Suppressor macrophage treated with lipopolysaccharide for 1 hour (primary cell): ENCODE data around the gene SPRR2B.
"Not testable (repeated sequence)": the region's sequence is repeated elsewhere in the genome, so short reads cannot be mapped to it uniquely, and the experiment has no call there.

ENCODE experiments used
- DNase-seq, 3 donors: peaks; one replicate each; pipeline ENCODE4 v3.0.0-alpha.2; 2020 to 2022

The SPRR2B gene

DNA sequence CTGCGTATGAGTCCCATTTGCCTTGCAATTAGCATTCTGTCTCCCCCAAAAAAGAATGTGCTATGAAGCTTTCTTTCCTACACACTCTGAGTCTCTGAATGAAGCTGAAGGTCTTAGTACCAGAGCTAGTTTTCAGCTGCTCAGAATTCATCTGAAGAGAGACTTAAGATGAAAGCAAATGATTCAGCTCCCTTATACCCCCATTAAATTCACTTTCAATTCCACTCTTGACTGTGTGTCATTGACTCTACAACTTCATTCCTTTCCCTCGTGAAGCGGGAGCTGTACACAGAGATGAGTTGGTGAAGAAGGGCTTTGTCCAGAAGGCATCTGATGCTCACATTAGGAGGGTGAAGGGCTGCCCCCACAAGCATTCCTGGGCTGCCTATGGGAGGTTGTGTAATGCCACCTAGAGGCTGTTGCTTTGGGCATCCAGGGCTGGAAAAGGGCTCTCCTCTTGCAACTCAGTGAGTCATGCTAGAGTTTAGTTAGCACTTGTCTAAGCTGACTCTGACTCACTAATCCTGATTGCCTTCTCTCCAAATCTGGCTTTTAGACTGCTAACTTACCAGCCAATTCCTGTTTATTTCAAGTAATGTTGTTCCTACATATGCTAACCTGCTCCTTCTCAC is 38.6 kb downstream of the SPRR2B start:
- peak; percentile 17 to 65 (median 36) for DNase-seq

DNA sequence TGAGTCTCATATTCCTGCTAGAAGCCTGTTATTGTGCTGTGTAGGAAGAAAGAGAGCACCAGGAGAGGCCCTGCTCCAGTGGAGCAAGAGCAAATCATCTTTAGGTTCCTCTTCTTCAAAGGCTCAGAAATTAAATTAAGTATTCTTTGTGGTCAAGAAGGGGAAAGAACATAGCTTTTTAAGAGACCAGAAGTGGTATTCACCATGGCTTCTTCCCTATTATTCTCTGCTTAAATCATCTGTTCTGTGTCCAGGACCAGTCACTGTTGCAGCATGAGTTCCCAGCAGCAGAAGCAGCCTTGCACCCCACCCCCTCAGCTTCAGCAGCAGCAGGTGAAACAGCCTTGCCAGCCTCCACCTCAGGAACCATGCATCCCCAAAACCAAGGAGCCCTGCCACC is 39.3 kb downstream of the SPRR2B start:
- DNase-seq: no peak

DNA sequence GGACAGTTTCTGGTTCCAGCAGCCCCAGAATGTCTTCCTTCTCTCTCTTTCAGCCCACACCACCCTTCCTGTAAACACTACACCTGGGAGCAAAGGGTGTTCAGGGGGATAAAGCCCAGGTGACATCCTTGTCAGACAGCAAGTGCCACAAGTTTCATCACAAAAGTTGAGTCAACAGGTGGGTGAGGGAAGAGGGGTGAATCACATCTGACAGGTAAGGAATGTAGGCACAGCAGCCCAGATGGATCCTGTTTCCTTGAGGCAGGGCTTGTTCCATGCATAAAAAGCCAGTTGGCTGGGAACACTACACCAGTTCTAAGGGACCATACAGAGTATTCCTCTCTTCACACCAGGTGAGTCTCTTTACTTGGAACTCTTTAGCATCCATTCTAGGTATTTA is 40.5 kb downstream of the SPRR2B start, which contains the start of gene SPRR1B:
Gene SPRR1B, plus strand, starts transcription at position 309 of the 400 bp plus-strand sequence. CDS start 1,143 bp downstream, outside the sequence.
- no peak for DNase-seq

- DNase-seq: no peak
Observed at GRCh38 chr1:153028766-153029165, 42.6 kb downstream of the SPRR2B start.

GRCh38 chr1:153025797-153026196 is 45.6 kb downstream of the SPRR2B start:
- DNase-seq: no peak

GRCh38 chr1:153024413-153024812 is 47.0 kb downstream of the SPRR2B start:
- DNase-seq: no peak

DNA sequence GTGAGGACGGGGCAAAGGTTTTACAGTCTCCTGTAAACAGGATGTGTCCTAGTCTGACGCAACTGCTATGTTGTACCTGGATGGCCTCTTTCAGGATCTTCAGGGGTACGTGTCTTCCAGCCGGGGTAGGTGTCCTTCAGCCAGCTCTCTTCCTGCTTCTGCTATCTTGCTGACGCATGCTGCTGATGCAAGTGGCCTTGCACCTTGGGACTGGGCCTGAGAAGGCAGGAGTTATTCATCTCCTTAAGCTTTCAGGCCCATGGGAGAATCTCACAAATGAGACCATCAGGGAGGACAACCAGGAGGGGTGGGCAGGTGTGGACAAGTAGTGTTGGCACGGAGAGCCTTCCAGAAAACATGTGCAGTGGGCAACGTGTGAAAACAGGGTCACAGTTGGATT is 48.3 kb downstream of the SPRR2B start:
- DNase-seq: no peak

- DNase-seq: peak; percentile 11 to 20 (median 15)
Observed at GRCh38 chr1:153022340-153022739, 49.1 kb downstream of the SPRR2B start.

GRCh38 chr1:153021829-153022228 is 49.6 kb downstream of the SPRR2B start:
- DNase-seq: not testable (repeated sequence)
